Measurements from ENCODE around the gene ABI2.

GRCh38 chr2:203282101-203282500 lies 46.1 kb upstream of the ABI2 start:
- TF ChIP-seq POLR2A (IDR thresholded peaks at IDR 0.05) (no peak), CTCF (IDR thresholded peaks at IDR 0.05) (no peak), POLR2AphosphoS5 (IDR thresholded peaks at IDR 0.05) (no peak), EP300 (IDR thresholded peaks at IDR 0.05; ENCODE audit: low read depth) (no peak)

All from transverse colon (tissue), 4 donors.